Adrenal gland (tissue), 12 donors: Measurements from ENCODE around the gene CFAP99. TPM values are rescaled to one million over a fixed set of nuclear protein-coding genes. Genes with fewer than 3 reads are reported as not detected.

Source experiments
- DNase-seq, 7 donors: peaks; one replicate each; pipeline ENCODE4 v3.0.0-alpha.2; 2019 to 2020
- H3K27ac ChIP-seq, 5 donors: fragments of 200-600 bp; sonication (generic) in 4 of 5; 1 replicate in 3 of 5; 2 replicates in 2 of 5; pipeline versions ENCODE4 v1.5.1 to v1.8.0; 2016 to 2020; ENCODE audit warnings: mild to moderate bottlenecking in 1 of 5
- H3K27me3 ChIP-seq: fragments of 200-600 bp; 2 replicates; pipeline ENCODE4 v1.8.0; 2021
- H3K36me3 ChIP-seq, 2 donors: fragments of 200-600 bp; replicated peaks in 1 of 2; 1 replicate in 1 of 2; 2 replicates in 1 of 2; pipeline versions ENCODE4 v1.5.1 to v1.8.0; 2018 to 2022
- H3K4me1 ChIP-seq, 2 donors: fragments of 200-600 bp; replicated peaks in 1 of 2; 1 replicate in 1 of 2; 2 replicates in 1 of 2; pipeline versions ENCODE4 v1.5.1 to v1.8.0; 2018 to 2021
- H3K4me3 ChIP-seq, 4 donors: fragments of 200-600 bp; sonication (generic) in 3 of 4; one replicate each; pipeline ENCODE4 v1.5.1; 2016 to 2018
- H3K9me3 ChIP-seq, 3 donors: fragments of 200-600 bp; sonication (generic) in 1 of 3; replicated peaks in 1 of 3; 1 replicate in 2 of 3; 2 replicates in 1 of 3; pipeline versions ENCODE4 v1.5.1 to v1.8.0; 2016 to 2021
- POLR2A ChIP-seq, 2 donors: fragments of 450-650 bp; IDR thresholded peaks; one replicate each; pipeline ENCODE4 v1.6.1; 2017; ENCODE audit warnings: antibody characterized with exemption in 2 of 2, mild to moderate bottlenecking in 2 of 2, moderate library complexity in 1 of 2
- WGBS, 4 donors: extraction: QIAGEN DNeasy Blood & Tissue Kit in 2 of 4; methylation state at CpG; one replicate each; pipeline versions ENCODE4 v1.1.5 to v1.1.7; 2013 to 2017; 5-methylcytosine and 5-hydroxymethylcytosine counted together
- intact Hi-C, 2 donors: fragments of 100-400 bp; cut with DNase I; formaldehyde crosslinking; loops; one replicate each; pipeline versions ENCODE4 v1.14.1 to v1.15.0; 2022 to 2023
- polyA plus RNA-seq, 3 donors: library from polyadenylated mRNA; stranded (reverse); fragments of 200-250 nt in 2 of 3; fragments of 350-450 nt in 1 of 3; fragmentation: Illumina TruSeq in 1 of 3; extraction: RNeasy Lipid Tissue Mini Kit (QIAGEN cat#74804) in 1 of 3; gene quantifications; one replicate each; pipeline ENCODE4 v1.2.3, GENCODE V29; 2013 to 2014
- total RNA-seq, 9 donors: library from RNA; depleted of rRNA in 4 of 9; stranded (reverse); fragments of >200 nt in 4 of 9; fragments of 120-200 nt in 1 of 9; fragmentation: NEBNext Ultra II Directional in 1 of 9; extraction: Animal tissue kit (Norgen Biotek cat#: 25700) in 1 of 9; gene quantifications; one replicate each; pipeline versions ENCODE4 v1.1.0 to v1.2.4, GENCODE V29; 2013 to 2023
- TF ChIP-seq, protein P1 (sequence below), 6 experiments: fragments of 450-650 bp in 4 of 6; fragments of 200-600 bp in 2 of 6; sonication (generic) in 1 of 6; IDR thresholded peaks; 1 replicate in 5 of 6; 2 replicates in 1 of 6; pipeline versions ENCODE4 v1.5.1 to v1.8.0; 2016 to 2021; ENCODE audit warnings: antibody characterized with exemption in 6 of 6, mild to moderate bottlenecking in 2 of 6, moderate library complexity in 1 of 6
- donor health status: healthy with polysubstance abuse.
- donor health status: Bipolar disorder and iron deficiency.
- donor health status: DM: yes; HTN: yes; CAD: no.
- donor health status: DM: no; HTN: no; CAD: no.
- donor health status: DM: no; HTN: no; CAD: no.
- donor health status: DM: yes; HTN: yes; CAD: no.

The CFAP99 gene
- total and polyA plus RNA-seq, 12 donors, result 0.18 to 5.0 (median 3.2) TPM

DNA sequence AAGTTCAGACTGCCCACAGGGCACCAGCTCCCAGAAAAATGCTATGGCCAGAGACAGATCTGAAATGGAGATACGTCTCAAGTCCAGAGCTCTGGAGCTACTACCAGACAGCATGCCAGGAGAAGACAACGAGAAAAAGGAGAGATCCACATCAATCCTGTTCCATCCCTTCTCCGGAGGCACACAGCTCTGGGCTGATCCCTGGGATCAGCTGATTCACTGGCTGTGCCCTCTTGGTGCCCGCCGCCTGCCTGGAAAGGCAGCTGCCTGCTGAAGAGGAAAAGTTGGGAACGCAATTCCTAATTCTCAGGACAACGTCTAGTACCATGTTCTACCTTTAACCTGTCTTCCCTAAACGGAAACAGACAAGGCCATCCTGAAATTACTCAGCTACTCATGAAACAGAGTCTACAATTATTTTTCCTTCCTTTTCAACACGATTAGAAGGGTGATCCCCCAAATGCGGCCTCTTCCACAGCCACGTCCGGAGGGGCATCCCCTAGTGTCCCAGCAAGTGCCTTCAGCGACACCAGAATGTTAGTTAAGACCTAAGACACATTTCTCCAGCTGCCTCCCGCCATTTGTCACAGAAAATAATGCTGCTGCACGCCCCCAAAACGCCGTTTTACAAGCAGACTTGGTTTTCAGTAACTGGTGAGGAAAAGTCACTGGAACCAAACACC, 2.7 kb upstream of the CFAP99 start:
- H3K36me3 ChIP-seq, result no peaks in the 10 kb centered on the region
- H3K27me3 ChIP-seq, result no peaks in the 10 kb centered on the region
- no peaks in the 10 kb centered on the region for H3K9me3 ChIP-seq
- intact Hi-C loops, result no loop called here
- peak overlapping the region in 1 of 4 donors; percentile 86 for H3K4me3 ChIP-seq
- TF ChIP-seq, protein P1, sequence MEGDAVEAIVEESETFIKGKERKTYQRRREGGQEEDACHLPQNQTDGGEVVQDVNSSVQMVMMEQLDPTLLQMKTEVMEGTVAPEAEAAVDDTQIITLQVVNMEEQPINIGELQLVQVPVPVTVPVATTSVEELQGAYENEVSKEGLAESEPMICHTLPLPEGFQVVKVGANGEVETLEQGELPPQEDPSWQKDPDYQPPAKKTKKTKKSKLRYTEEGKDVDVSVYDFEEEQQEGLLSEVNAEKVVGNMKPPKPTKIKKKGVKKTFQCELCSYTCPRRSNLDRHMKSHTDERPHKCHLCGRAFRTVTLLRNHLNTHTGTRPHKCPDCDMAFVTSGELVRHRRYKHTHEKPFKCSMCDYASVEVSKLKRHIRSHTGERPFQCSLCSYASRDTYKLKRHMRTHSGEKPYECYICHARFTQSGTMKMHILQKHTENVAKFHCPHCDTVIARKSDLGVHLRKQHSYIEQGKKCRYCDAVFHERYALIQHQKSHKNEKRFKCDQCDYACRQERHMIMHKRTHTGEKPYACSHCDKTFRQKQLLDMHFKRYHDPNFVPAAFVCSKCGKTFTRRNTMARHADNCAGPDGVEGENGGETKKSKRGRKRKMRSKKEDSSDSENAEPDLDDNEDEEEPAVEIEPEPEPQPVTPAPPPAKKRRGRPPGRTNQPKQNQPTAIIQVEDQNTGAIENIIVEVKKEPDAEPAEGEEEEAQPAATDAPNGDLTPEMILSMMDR (IDR thresholded peaks at IDR 0.05), result no peak
- no peak for TF ChIP-seq POLR2A (IDR thresholded peaks at IDR 0.05)
- H3K27ac ChIP-seq, result peak overlapping the region in 2 of 5 donors; percentile 68 to 72
- WGBS, 4 donors, result 74 to 92% (median 76%) methylated on average over 17 of the region's 17 CpGs
- peaks cover 25 to 41% of the 10 kb centered on the region in 2 donors for H3K4me1 ChIP-seq
- DNase-seq, result no peak

DNA sequence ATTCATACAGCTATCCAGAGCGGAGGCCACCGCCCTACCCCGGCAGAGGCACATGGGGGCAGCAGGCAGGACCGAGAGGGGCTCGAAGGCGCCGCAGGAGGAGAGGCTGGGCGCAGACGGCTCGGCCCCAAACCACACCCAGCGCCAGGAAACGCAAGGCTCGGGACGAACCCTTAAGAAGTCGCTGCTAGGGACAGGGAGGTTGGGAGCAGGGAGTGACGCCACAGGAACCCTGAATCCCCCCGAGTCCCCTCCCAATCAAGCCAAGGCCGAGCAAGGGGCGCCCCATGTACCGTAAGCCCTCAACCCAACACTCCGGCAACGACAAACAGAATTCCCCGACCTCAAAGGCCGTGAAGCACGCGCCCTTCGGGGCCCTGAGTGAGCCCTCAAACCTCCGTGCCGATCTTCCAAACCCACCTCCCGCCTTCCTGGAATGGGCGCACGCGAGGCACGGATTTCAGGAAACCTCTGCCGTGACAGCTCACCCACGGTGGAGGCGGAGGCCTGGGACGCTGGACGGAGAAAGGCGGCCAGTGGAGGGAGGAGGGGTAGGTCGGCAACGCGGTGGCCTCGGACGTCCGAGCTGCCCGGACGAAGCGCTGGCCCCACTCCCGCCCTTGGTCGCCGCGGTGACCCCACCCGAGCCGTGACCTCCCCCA, 2.1 kb upstream of the CFAP99 start:
- peak overlapping the region in 1 of 4 donors; percentile 86 for H3K4me3 ChIP-seq
- WGBS, 4 donors, result 8 to 26% (median 22%) methylated on average over 18 to 55 of the region's 55 CpGs
- no peak for TF ChIP-seq POLR2A (IDR thresholded peaks at IDR 0.05)
- TF ChIP-seq, protein P1 (IDR thresholded peaks at IDR 0.05), result no peak
- peak in 5 of 7 donors; percentile 46 to 66 (median 52) for DNase-seq
- no peaks in the 10 kb centered on the region for H3K36me3 ChIP-seq
- no peaks in the 10 kb centered on the region for H3K9me3 ChIP-seq
- H3K27ac ChIP-seq, result peak overlapping the region in 3 of 5 donors; percentile 35 to 72 (median 68)
- H3K27me3 ChIP-seq, result no peaks in the 10 kb centered on the region
- intact Hi-C loops, result no loop called here
- H3K4me1 ChIP-seq, result peaks cover 25 to 41% of the 10 kb centered on the region in 2 donors

DNA sequence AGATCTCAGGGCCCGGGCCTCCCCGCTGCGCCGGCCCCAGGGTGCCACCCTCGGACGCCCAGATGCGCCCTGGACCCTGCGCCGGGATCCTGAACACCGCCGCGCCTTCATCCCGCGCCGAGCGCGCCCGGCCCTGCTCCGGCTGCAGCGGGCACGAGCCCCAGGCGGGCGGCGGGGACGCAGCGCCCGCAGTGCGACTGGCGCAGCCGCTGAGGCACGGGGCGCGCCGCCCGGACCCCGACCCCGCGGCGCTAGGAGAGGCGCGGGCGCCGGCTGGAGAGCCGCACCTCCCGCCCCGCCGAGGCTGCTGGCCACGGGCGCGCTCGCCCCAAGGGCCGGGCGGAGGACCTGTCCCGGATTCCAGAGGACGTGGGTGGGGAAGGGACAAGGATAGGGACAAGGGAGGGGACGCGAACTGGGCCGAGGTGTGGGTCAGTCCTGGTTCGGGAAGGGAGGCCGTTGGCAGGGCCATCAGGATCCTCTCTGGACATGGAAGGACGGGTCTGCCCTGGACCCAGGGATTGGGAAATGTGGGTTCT, 1.5 kb upstream of the CFAP99 start:
- DNase-seq, result no peak
- no peaks in the 10 kb centered on the region for H3K27me3 ChIP-seq
- peaks cover 25 to 35% of the 10 kb centered on the region in 2 donors for H3K4me1 ChIP-seq
- H3K9me3 ChIP-seq, result no peaks in the 10 kb centered on the region
- H3K36me3 ChIP-seq, result no peaks in the 10 kb centered on the region
- TF ChIP-seq POLR2A (IDR thresholded peaks at IDR 0.05), result no peak
- TF ChIP-seq, protein P1 (IDR thresholded peaks at IDR 0.05), result no peak
- intact Hi-C loops, result no loop called here
- WGBS, 4 donors, result 0 to 1% (median 0%) methylated on average over 6 to 61 of the region's 61 CpGs
- H3K4me3 ChIP-seq, result peak overlapping the region in 2 of 4 donors; percentile 30 to 86
- peak overlapping the region in 3 of 5 donors; percentile 35 to 72 (median 68) for H3K27ac ChIP-seq
